B cell (primary cell): Measurements from ENCODE around the gene SNTG2. TPM values are rescaled to one million over a fixed set of nuclear protein-coding genes. Genes with fewer than 3 reads are reported as not detected.

ENCODE experiments used
- ATAC-seq: fragments of 200-7000 bp; cut with Tn5 transposase; one replicate; pipeline ENCODE4 v1.10.0; 2021; ENCODE audit warnings: low read depth, mild to moderate bottlenecking, moderate number of reproducible peaks, moderate library complexity
- CTCF ChIA-PET: fragments of 350-600 bp; sonication (Branson Sonifier 250); formaldehyde crosslinking; loops from one replicate; lab custom pipeline; 2021; ENCODE audit warnings: antibody characterized with exemption, inconsistent platforms; lab: Charles Lee
- POLR2A ChIA-PET: fragments of 350-600 bp; sonication (Branson Sonifier 250); formaldehyde crosslinking; loops from one replicate; lab custom pipeline; 2021; ENCODE audit warnings: antibody characterized with exemption; lab: Charles Lee
- DNase-seq: peaks from one replicate; pipeline ENCODE4 v3.0.0; 2013
- H2AFZ ChIP-seq: 2 replicates; pipeline ENCODE4 v1.6.1; 2012; ENCODE audit warnings: mild to moderate bottlenecking, low read depth, low read length; ENCODE audit not compliant: insufficient read depth, poor library complexity, severe bottlenecking
- H3K27ac ChIP-seq, 2 donors: 1 replicate in 1 of 2; 2 replicates in 1 of 2; pipeline ENCODE4 v1.5.1; 2012 to 2013; ENCODE audit warnings: low read length in 2 of 2, mild to moderate bottlenecking in 2 of 2, moderate library complexity in 1 of 2
- H3K27me3 ChIP-seq, 4 experiments: fragments of 200-600 bp in 1 of 4; sonication (generic) in 1 of 4; replicated peaks in 1 of 4; 1 replicate in 2 of 4; 2 replicates in 2 of 4; pipeline versions ENCODE4 v1.6.1 to v1.7.0; 2013 to 2016; ENCODE audit warnings: low read length in 3 of 4, mild to moderate bottlenecking in 2 of 4, mixed read lengths in 1 of 4, moderate library complexity in 1 of 4; ENCODE audit not compliant: insufficient read depth in 4 of 4, control insufficient read depth in 3 of 4; ENCODE audit errors: control extremely low read depth in 1 of 4
- H3K36me3 ChIP-seq, 2 experiments: replicated peaks in 1 of 2; 1 replicate in 1 of 2; 2 replicates in 1 of 2; pipeline versions ENCODE4 v1.6.1 to v1.7.1; 2013; ENCODE audit warnings: low read length in 1 of 2; ENCODE audit not compliant: insufficient read depth in 2 of 2, control insufficient read depth in 1 of 2; ENCODE audit errors: control extremely low read depth in 1 of 2, extremely low read depth in 1 of 2
- H3K4me1 ChIP-seq, 2 donors: fragments of 200-600 bp in 1 of 2; sonication (generic) in 1 of 2; 1 replicate in 1 of 2; 2 replicates in 1 of 2; pipeline versions ENCODE4 v1.5.1 to v1.6.1; 2013 to 2017; ENCODE audit warnings: low read length in 2 of 2; ENCODE audit not compliant: control insufficient read depth in 2 of 2, insufficient read depth in 2 of 2
- H3K4me2 ChIP-seq: replicated peaks from 2 replicates; pipeline ENCODE3; 2012; ENCODE audit warnings: mild to moderate bottlenecking, low read depth, low read length; ENCODE audit not compliant: poor library complexity, severe bottlenecking
- H3K4me3 ChIP-seq, 5 experiments: fragments of 200-600 bp in 1 of 5; sonication (generic) in 1 of 5; 1 replicate in 3 of 5; 2 replicates in 2 of 5; pipeline versions ENCODE4 v1.5.1 to v1.7.0; 2011 to 2016; ENCODE audit warnings: low read length in 4 of 5, mild to moderate bottlenecking in 4 of 5, low read depth in 2 of 5, control low read depth in 1 of 5, moderate library complexity in 1 of 5; ENCODE audit not compliant: insufficient read depth in 1 of 5; ENCODE audit errors: control extremely low read depth in 1 of 5, extremely low read depth in 1 of 5
- H3K79me2 ChIP-seq: fragments of 200-600 bp; sonication (generic); one replicate; pipeline ENCODE4 v1.6.0; 2016; ENCODE audit warnings: low read length; ENCODE audit not compliant: control insufficient read depth, insufficient read depth
- H3K9ac ChIP-seq: fragments of 200-600 bp; sonication (generic); 2 replicates; pipeline ENCODE4 v1.6.1; 2017; ENCODE audit warnings: mild to moderate bottlenecking, low read length, moderate library complexity
- H3K9me3 ChIP-seq, 3 donors: one replicate each; pipeline versions ENCODE4 v1.6.1 to v1.7.1; 2013; ENCODE audit warnings: low read length in 2 of 3; ENCODE audit not compliant: control insufficient read depth in 2 of 3, insufficient read depth in 1 of 3; ENCODE audit errors: control extremely low read depth in 1 of 3
- H4K20me1 ChIP-seq: 2 replicates; pipeline ENCODE4 v1.6.0; 2012; ENCODE audit warnings: mild to moderate bottlenecking, low read length; ENCODE audit not compliant: insufficient read depth, control insufficient read depth, poor library complexity, severe bottlenecking
- H3K27ac Mint-ChIP-seq: one replicate; pipeline ENCODE4 v1.8.0; 2021; ENCODE audit warnings: mixed read lengths
- H3K27me3 Mint-ChIP-seq: one replicate; pipeline ENCODE4 v1.8.0; 2021; ENCODE audit warnings: mixed read lengths
- H3K4me1 Mint-ChIP-seq: one replicate; pipeline ENCODE4 v1.8.0; 2021; ENCODE audit warnings: mixed read lengths
- H3K4me3 Mint-ChIP-seq: one replicate; pipeline ENCODE4 v1.8.0; 2021; ENCODE audit warnings: mixed read lengths
- H3K9me3 Mint-ChIP-seq: one replicate; pipeline ENCODE4 v1.8.0; 2022; ENCODE audit warnings: mixed read lengths; ENCODE audit not compliant: insufficient read depth
- CTCF ChIP-seq: fragments of 200-600 bp; IDR thresholded peaks from one replicate; pipeline ENCODE4 v1.8.0; 2022; ENCODE audit warnings: antibody characterized with exemption, mild to moderate bottlenecking
- EZH2 ChIP-seq: IDR thresholded peaks from 2 replicates; pipeline ENCODE4 v1.6.1; 2012; ENCODE audit warnings: borderline replicate concordance, low read depth, mild to moderate bottlenecking, moderate library complexity, low read length; ENCODE audit not compliant: insufficient read depth, poor library complexity, severe bottlenecking
- WGBS: methylation state at CpG from one replicate; pipeline ENCODE4 v1.1.5; 2013; ENCODE audit warnings: missing lambda C conversion rate; ENCODE audit not compliant: insufficient coverage; 5-methylcytosine and 5-hydroxymethylcytosine counted together
- intact Hi-C: fragments of 100-400 bp; cut with micrococcal nuclease; formaldehyde crosslinking; loops from one replicate; pipeline ENCODE4 v1.10.0; 2022
- polyA plus RNA-seq: library from polyadenylated mRNA; depleted of rRNA; stranded (reverse); fragments of >200 nt; gene quantifications from 2 replicates; pipeline ENCODE4 v1.2.3, GENCODE V29; 2012
- total RNA-seq, 2 donors: library from RNA; stranded (reverse); fragments of 120-200 nt in 1 of 2; gene quantifications; 1 replicate in 1 of 2; 2 replicates in 1 of 2; pipeline versions ENCODE4 v1.2.3 to v1.2.4, GENCODE V29; 2013 to 2022

The SNTG2 gene
- total and polyA plus RNA-seq, 2 donors (not counting 1 experiment from before 2014, with no cell fraction given): 2.1 to 2.4 TPM

- no peak overlapping the region for H3K27ac Mint-ChIP-seq
Observed at GRCh38 chr2:937530-937929, 13.1 kb upstream of the SNTG2 start.

More at GRCh38 chr2:937530-937929, 13.1 kb upstream of the SNTG2 start:
- H3K79me2 ChIP-seq: no peaks in the 10 kb centered on the region
- H3K9ac ChIP-seq: no peak overlapping the region
- no peaks in the 10 kb centered on the region for H3K27me3 ChIP-seq
- peaks cover 0 to 5% (median 0%) of the 10 kb centered on the region in 3 donors for H3K9me3 ChIP-seq
- H2AFZ ChIP-seq: no peak overlapping the region
- no peaks in the 10 kb centered on the region for H3K4me1 Mint-ChIP-seq
- TF ChIP-seq EZH2: no peak
- TF ChIP-seq CTCF: no peak
- no peak overlapping the region for H3K27ac ChIP-seq
- POLR2A ChIA-PET: no interaction called here
- WGBS: 92% methylated on average over 14 of the region's 15 CpGs
- no peak for ATAC-seq
- H4K20me1 ChIP-seq: no peaks in the 10 kb centered on the region
- H3K27me3 Mint-ChIP-seq: peaks cover 5% of the 10 kb centered on the region
- no peaks in the 10 kb centered on the region for H3K36me3 ChIP-seq
- no peaks in the 10 kb centered on the region for H3K9me3 Mint-ChIP-seq
- no peaks in the 10 kb centered on the region for H3K4me1 ChIP-seq
- CTCF ChIA-PET: interaction anchor here (0.6 kb wide), 1 partner anchor 185 kb away, joined by 3 read pairs; no protein-coding TSS in a partner anchor
- no peak overlapping the region for H3K4me2 ChIP-seq
- no peak for DNase-seq
- H3K4me3 Mint-ChIP-seq: no peak overlapping the region
- intact Hi-C loops: no loop called here
- no peak overlapping the region for H3K4me3 ChIP-seq
